PC-3 (cell line): ENCODE results near the gene C1orf198. TPM values are rescaled to one million over a fixed set of nuclear protein-coding genes. Genes with fewer than 3 reads are reported as not detected.

Source experiments
- ATAC-seq: fragments of 200-7000 bp; cut with Tn5 transposase; 2 replicates; pipeline ENCODE4 v1.9.1; 2020; ENCODE audit warnings: mild to moderate bottlenecking, moderate library complexity
- BruUV-seq: library from RNA; stranded (reverse); fragments of 400-500 nt; replicated peaks from 2 replicates; lab custom pipeline; 2021; lab: Mats Ljungman, UMichigan
- CTCF ChIA-PET: fragments of 300-600 bp; sonication (Branson Sonifier 250); formaldehyde crosslinking; loops from one replicate; lab custom pipeline; 2022; ENCODE audit warnings: antibody characterized with exemption; lab: Charles Lee
- POLR2A ChIA-PET: fragments of 300-600 bp; sonication (Branson Sonifier 250); formaldehyde crosslinking; loops from one replicate; lab custom pipeline; 2022; ENCODE audit warnings: antibody characterized with exemption; ENCODE audit not compliant: unreplicated experiment; lab: Charles Lee
- DNase-seq: peaks from one replicate; pipeline ENCODE4 v3.0.0-alpha.2; 2015
- H2AFZ ChIP-seq: fragments of 300-600 bp; sonication (generic); 2 replicates; pipeline ENCODE4 v1.6.0; 2016; ENCODE audit warnings: antibody characterized with exemption, low read length
- H3F3A ChIP-seq: fragments of 300-600 bp; sonication (generic); one replicate; pipeline ENCODE4 v1.6.0; 2017; ENCODE audit warnings: antibody characterized with exemption, low read length, control low read depth, mild to moderate bottlenecking; ENCODE audit not compliant: unreplicated experiment
- H3K27ac ChIP-seq: fragments of 300-600 bp; sonication (generic); 2 replicates; pipeline ENCODE4 v1.5.1; 2016; ENCODE audit warnings: mild to moderate bottlenecking, low read length
- H3K27me3 ChIP-seq: fragments of 300-600 bp; sonication (generic); 2 replicates; pipeline ENCODE4 v1.6.1; 2016; ENCODE audit warnings: low read length, mixed read lengths
- H3K36me3 ChIP-seq: fragments of 300-600 bp; sonication (generic); 2 replicates; pipeline ENCODE4 v1.6.1; 2016; ENCODE audit warnings: low read depth, mixed run types, low read length, mixed read lengths
- H3K4me1 ChIP-seq: fragments of 300-600 bp; sonication (generic); 2 replicates; pipeline ENCODE4 v1.5.1; 2016; ENCODE audit warnings: low read length; ENCODE audit not compliant: insufficient read depth
- H3K4me2 ChIP-seq: fragments of 300-600 bp; sonication (generic); 2 replicates; pipeline ENCODE4 v1.6.0; 2016; ENCODE audit warnings: low read length
- H3K4me3 ChIP-seq: fragments of 300-600 bp; sonication (generic); 2 replicates; pipeline ENCODE4 v1.5.1; 2016; ENCODE audit warnings: mild to moderate bottlenecking, low read length, mixed read lengths
- H3K79me2 ChIP-seq: fragments of 300-600 bp; sonication (generic); 2 replicates; pipeline ENCODE4 v1.6.1; 2017; ENCODE audit warnings: low read length, mixed read lengths
- H3K9ac ChIP-seq: fragments of 300-600 bp; sonication (generic); 2 replicates; pipeline ENCODE4 v1.6.0; 2016; ENCODE audit warnings: mild to moderate bottlenecking, low read length
- H3K9me2 ChIP-seq: fragments of 300-600 bp; sonication (generic); replicated peaks from 2 replicates; pipeline ENCODE4 v1.6.1; 2016; ENCODE audit warnings: mixed run types, low read length, mixed read lengths
- H3K9me3 ChIP-seq: fragments of 300-600 bp; sonication (generic); 2 replicates; pipeline ENCODE4 v1.6.1; 2016; ENCODE audit warnings: low read length, mixed read lengths
- H4K20me1 ChIP-seq: fragments of 300-600 bp; sonication (generic); 2 replicates; pipeline ENCODE4 v1.6.1; 2016; ENCODE audit warnings: low read length, mixed read lengths
- CTCF ChIP-seq: fragments of 300-600 bp; sonication (generic); conservative IDR thresholded peaks from 2 replicates; pipeline ENCODE4 v1.5.1; 2017; ENCODE audit warnings: antibody characterized with exemption, low read depth, mild to moderate bottlenecking, low read length
- EZH2 ChIP-seq: fragments of 300-600 bp; sonication (generic); IDR thresholded peaks from one replicate; pipeline ENCODE4 v1.6.1; 2017; ENCODE audit warnings: antibody characterized with exemption, mild to moderate bottlenecking, low read length; ENCODE audit not compliant: unreplicated experiment
- EZH2phosphoT487 ChIP-seq: fragments of 300-600 bp; sonication (generic); IDR thresholded peaks from 2 replicates; pipeline ENCODE4 v1.6.1; 2018; ENCODE audit warnings: mild to moderate bottlenecking, antibody characterized with exemption, low read length, borderline replicate concordance
- intact Hi-C: fragments of 100-400 bp; cut with micrococcal nuclease; formaldehyde crosslinking; loops from 2 replicates; pipeline ENCODE4 v1.9.0; 2023
- total RNA-seq: library from RNA; depleted of rRNA; stranded (reverse); fragments of >200 nt; gene quantifications from 2 replicates; pipeline ENCODE4 v1.2.3, GENCODE V29; 2014

The C1orf198 gene
- total RNA-seq, 1 experiment from 2014 or later = 24.8 TPM

DNA sequence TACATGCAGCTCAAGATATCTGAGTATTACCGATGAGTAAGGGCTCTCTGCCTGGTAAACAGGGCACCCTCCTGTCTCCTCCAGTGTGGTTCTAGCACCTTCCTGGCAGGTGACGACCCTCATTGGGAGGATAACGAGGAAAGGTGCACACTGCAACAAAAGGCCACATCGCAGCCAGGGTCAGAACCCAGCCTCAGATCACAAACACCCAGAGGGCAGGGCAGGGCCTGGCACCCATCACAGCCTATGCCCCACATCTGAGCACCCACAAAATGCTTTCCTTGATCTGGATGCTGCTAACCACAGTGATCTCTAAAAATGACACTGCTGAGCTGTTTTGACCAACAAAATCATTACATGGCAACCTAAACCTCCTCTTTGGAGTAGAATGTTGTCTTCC is 23.8 kb downstream of the C1orf198 start:
- Histone ChIP-seq H3K36me3 (no peaks in the 10 kb centered on the region), H3K27me3 (no peaks in the 10 kb centered on the region), H3K4me3 (no peak overlapping the region), H3K27ac (no peak overlapping the region), H3F3A (no peaks in the 10 kb centered on the region), H3K9me2 (no peaks in the 10 kb centered on the region), H4K20me1 (no peaks in the 10 kb centered on the region), H3K79me2 (no peaks in the 10 kb centered on the region), H3K9ac (no peak overlapping the region), H3K4me2 (no peak overlapping the region), H3K4me1 (peaks cover 9% of the 10 kb centered on the region), H2AFZ (no peak overlapping the region), H3K9me3 (no peaks in the 10 kb centered on the region)
- DNase-seq (no peak), ATAC-seq (no peak)
- BruUV-seq = no TSS peak
- POLR2A ChIA-PET = no interaction called here
- CTCF ChIA-PET = no interaction called here
- TF ChIP-seq EZH2phosphoT487 = no peak
- TF ChIP-seq EZH2 = no peak
- no peak for TF ChIP-seq CTCF
- intact Hi-C loops = no loop called here

DNA sequence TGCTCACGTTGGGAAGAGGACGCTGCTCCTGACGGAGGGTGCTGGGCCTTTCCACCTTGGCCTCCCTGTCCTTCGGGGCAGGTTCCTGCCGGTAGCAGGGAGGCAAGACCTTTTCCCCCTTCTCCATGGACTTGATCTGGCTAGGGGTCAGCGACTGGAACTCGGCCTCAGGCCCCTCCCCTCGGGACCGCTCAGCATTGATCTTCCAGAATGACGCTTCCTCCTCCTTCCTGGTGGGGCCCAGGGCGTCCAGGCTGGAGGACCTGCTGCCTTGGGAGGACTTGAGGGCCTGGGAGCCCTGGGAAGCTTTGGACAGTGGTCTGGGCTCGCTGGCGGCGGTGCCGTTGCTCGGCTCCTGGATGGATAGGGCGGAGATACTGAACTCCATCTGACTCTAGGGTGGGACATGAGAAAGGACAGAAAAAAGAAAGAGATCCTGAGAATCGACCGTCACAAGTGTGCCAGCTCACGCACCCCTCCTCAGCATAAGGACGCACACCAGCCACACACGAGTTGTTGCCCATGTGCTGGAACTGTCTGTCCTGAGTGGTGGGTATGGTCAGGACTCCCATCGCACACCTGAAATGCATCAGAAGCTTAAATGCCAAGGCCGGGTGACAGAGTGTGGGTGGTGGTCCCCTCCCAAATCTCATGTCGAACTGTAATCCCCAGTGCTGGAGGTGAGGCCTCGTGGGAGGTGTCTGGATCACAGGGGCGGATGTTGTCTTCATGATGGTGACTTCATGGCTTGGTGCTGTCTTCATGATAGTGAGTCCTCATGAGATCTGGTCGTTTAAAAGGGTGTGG is 24.6 kb downstream of the C1orf198 start:
- BruUV-seq = no TSS peak
- Histone ChIP-seq H4K20me1 (no peaks in the 10 kb centered on the region), H3K4me3 (no peak overlapping the region), H3K36me3 (no peaks in the 10 kb centered on the region), H3K27ac (no peak overlapping the region), H2AFZ (no peak overlapping the region), H3F3A (no peaks in the 10 kb centered on the region), H3K27me3 (no peaks in the 10 kb centered on the region), H3K79me2 (no peaks in the 10 kb centered on the region), H3K9me2 (no peaks in the 10 kb centered on the region), H3K9ac (no peak overlapping the region), H3K4me2 (no peak overlapping the region), H3K9me3 (no peaks in the 10 kb centered on the region), H3K4me1 (peaks cover under 1% of the 10 kb centered on the region)
- DNase-seq (no peak), ATAC-seq (no peak)
- TF ChIP-seq EZH2 (no peak), CTCF (no peak), EZH2phosphoT487 (no peak)
- CTCF ChIA-PET = no interaction called here
- POLR2A ChIA-PET = no interaction called here
- intact Hi-C loops = no loop called here

DNA sequence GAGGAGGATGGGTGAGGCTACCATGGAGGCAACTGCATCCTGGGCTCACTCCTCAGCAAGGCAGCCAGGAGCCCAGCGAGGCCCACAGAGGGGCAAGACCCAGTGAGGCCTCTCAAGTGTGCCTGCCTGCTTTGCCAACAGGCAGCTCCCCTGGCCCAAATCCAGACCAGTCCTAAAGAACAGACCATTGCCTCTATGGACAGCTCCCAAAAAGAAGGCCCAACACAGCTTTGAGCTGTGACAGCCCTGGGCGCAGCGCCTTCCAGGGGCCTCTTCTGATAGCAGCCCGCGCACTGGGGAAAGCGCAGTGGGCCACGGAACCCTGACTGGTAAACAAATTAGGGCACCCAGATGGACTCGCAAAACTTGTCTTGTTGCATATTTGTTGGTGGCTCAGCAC is 25.5 kb downstream of the C1orf198 start:
- ChIA-PET CTCF (no interaction called here), POLR2A (no interaction called here)
- no peak for DNase-seq
- TF ChIP-seq EZH2phosphoT487 = no peak
- TF ChIP-seq EZH2 = no peak
- TF ChIP-seq CTCF = no peak
- H3K4me2 ChIP-seq = no peak overlapping the region
- no peaks in the 10 kb centered on the region for H3K9me3 ChIP-seq
- H3K79me2 ChIP-seq = no peaks in the 10 kb centered on the region
- ATAC-seq = no peak
- no peaks in the 10 kb centered on the region for H3K4me1 ChIP-seq
- H3K4me3 ChIP-seq = no peak overlapping the region
- no TSS peak for BruUV-seq
- H3K9ac ChIP-seq = no peak overlapping the region
- no peaks in the 10 kb centered on the region for H3K36me3 ChIP-seq
- no peaks in the 10 kb centered on the region for H4K20me1 ChIP-seq
- H3F3A ChIP-seq = no peaks in the 10 kb centered on the region
- intact Hi-C loops = no loop called here
- H3K27ac ChIP-seq = no peak overlapping the region
- no peak overlapping the region for H2AFZ ChIP-seq
- no peaks in the 10 kb centered on the region for H3K9me2 ChIP-seq
- no peaks in the 10 kb centered on the region for H3K27me3 ChIP-seq
